GM19468 (cell line): Measurements from ENCODE around the gene RBFOX2.
"Not testable (repeated sequence)": the region's sequence is repeated elsewhere in the genome, so short reads cannot be mapped to it uniquely, and the experiment has no call there.

Experiments
- ATAC-seq: cut with Tn5 transposase; IDR thresholded peaks from one replicate; pipeline ENCODE4 v1.9.1; 2021; ENCODE audit warnings: mild to moderate bottlenecking, moderate library complexity, moderate number of reproducible peaks; ENCODE audit not compliant: unreplicated experiment; ENCODE audit errors: extremely low read depth

Gene RBFOX2

DNA sequence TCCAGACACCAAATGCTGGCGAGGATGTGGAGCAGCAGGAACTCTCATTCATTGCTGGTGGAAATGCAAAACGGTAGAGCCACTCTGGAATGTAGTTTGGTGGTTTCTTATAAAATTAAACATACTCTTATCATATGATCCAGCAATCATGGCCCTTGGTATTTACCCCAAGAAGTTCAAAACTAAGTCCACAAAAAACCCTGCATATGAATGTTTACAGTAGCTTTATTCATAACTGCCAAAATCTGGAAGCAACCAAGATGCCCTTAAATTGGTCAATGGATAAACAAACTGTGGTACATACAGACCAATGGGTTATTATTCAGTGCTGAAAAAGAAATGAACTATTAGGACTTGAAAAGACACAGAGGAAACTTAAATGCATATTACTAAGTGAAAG lies 223.2 kb downstream of the RBFOX2 start:
- no peak for ATAC-seq

GRCh38 chr22:35804421-35804820 lies 224.2 kb downstream of the RBFOX2 start:
- no peak for ATAC-seq

- no peak for ATAC-seq
These were observed 225.7 kb downstream of the RBFOX2 start for GRCh38 chr22:35802885-35803284.

- ATAC-seq, result not testable (repeated sequence)
These were observed 227.3 kb downstream of the RBFOX2 start for GRCh38 chr22:35801301-35801700.

DNA sequence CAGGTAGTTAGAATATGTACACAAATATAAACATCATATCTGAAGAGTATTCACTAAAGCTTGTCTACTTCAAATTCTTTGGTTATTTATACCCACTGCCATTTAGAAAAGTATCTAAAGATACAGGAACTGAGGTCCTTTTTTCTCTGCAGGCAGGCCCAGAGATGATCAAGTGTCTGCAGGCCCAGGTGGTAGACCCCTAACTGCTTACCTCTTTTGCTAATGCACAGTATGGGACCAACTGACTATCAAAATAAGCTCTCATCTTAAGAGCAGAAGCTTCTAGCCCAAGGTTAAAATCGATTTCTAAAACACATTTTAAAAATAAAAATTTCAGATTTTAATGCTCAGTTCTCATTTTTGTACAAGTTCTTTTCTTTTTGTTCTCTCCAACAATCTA lies 229.5 kb downstream of the RBFOX2 start:
- no peak for ATAC-seq

DNA sequence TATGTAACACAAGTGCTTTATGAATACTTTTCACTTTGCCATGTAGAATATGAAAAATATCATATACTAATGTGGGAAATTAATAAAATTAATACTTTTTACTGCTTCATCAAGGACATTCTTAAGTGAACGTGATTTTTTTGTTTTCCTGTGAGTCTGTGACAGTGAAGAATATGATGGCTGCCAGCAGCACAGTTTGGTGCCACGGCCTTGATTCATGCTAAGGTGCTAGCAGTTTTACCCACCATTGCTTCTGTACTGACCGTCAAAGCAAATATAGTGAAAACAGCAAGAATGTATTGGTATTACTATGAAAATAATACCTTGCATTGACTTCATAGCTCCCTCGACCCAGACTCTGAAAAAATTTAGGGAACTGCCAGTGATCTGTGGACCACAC lies 231.2 kb downstream of the RBFOX2 start:
- no peak for ATAC-seq

- no peak for ATAC-seq
These were observed 233.1 kb downstream of the RBFOX2 start for GRCh38 chr22:35795476-35795875.

- ATAC-seq, result no peak
These were observed 236.1 kb downstream of the RBFOX2 start for GRCh38 chr22:35792506-35792905.

DNA sequence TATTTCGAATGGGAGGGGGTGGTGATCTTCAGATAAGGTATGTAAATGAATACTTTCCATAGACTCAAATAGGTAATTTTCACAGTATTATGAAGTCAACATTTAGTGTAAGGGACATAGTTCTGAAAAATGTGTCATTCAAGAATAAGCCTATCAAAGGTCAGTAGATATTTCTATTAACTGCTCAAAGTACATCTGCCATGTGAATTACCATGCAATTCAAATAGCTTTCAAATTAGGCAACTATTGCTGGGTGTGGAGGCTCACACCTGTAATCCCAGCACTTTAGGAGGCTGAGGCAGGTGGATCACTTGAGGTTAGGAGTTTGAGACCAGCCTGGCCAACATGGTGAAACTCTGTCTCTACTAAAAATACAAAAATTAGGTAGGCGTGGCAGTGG lies 236.8 kb downstream of the RBFOX2 start:
- not testable (repeated sequence) for ATAC-seq

DNA sequence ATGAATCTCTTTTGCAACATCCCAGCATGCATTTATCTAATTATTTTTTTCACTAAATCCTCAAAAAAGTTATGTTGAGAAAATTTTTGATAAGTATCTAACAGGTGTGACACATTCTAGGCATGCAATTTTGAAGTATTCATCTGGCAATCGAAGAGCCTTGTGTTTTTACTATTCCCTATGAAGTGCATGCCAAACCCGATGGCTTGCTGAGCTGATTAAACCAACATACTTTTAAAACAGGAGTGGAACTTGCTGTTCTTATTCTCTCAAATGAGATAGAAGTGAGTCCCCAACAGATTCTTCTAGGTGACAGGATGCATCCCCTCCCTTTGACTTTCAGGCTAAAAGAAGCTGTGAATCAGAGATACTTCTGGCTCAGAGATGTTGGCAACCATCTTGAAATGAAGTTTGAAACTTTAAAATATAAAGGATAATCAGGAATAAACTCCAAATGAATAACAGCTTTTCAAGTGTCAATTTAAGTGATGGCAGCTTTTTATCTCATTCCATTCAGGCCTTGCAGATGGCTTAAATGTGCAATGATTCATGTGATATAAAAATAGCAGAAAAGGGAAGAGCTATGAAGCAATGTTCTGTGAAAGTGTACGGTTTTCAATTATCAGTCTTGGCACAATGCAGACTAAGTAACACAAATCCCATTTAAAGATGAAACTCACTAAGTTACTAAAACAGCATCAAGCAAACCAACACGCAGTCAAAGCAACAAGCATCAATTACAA lies 243.3 kb downstream of the RBFOX2 start:
- no peak for ATAC-seq

- ATAC-seq, result no peak
These were observed 244.0 kb downstream of the RBFOX2 start for GRCh38 chr22:35784633-35785032.

- no peak for ATAC-seq
These were observed 244.5 kb downstream of the RBFOX2 start for GRCh38 chr22:35783943-35784614.

DNA sequence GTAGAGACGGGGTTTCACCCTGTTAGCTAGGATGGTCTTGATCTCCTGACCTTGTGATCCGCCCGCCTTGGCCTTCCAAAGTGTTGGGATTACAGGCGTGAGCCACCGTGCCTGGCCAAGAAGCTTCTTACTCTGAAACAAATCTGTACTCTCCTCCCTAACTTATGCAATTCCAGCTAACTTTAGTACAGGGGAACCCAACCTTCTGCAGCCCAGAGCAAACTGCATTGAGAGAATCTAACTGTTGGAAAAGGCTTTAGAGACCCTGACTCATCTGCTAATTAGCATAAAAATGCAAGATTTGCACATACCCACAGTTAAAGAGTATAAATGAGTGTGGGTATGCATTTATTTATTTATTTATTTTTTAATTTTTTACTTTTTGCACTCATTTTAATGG lies 246.1 kb downstream of the RBFOX2 start:
- no peak for ATAC-seq

DNA sequence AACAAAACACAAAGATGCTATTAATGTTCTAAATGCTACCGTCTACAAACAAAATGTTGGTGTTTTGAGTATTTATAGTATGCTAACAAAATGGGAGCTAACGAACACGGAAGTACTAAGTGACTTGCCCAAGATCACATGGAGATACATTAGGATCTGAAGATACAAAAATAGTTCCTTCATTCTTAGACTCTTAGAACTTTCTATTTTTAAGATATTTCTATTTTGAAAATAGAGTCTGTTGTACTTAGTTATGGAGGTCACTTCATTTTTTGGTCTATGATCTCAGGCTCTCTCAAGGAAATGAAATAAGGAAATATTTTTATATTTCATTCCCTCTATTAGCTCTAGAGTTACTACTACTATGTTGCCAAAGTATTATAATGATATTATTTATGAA lies 246.7 kb downstream of the RBFOX2 start:
- no peak for ATAC-seq

GRCh38 chr22:35777335-35777975 lies 251.2 kb downstream of the RBFOX2 start:
- ATAC-seq, result no peak

GRCh38 chr22:35775339-35775738 lies 253.3 kb downstream of the RBFOX2 start:
- ATAC-seq, result no peak

DNA sequence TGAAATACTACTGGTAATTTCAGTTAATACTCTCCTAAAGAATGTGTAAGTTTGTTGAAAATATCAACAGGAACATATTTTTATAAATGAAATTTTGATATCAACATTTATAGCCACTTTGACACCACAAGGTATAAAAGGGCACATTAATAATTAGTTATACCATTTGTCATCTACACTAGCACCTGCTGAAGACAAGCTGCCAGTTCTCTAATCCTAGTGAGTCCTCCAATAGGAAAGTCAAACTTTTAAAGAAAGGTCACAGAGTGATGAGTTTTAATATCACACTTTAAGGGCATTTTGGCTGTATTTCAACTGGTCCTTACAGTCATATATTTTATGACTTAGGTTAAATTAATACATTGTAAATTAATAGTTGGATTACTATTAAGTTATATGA lies 258.6 kb downstream of the RBFOX2 start:
- no peak for ATAC-seq

GRCh38 chr22:35766654-35767580 lies 261.7 kb downstream of the RBFOX2 start:
- no peak for ATAC-seq

DNA sequence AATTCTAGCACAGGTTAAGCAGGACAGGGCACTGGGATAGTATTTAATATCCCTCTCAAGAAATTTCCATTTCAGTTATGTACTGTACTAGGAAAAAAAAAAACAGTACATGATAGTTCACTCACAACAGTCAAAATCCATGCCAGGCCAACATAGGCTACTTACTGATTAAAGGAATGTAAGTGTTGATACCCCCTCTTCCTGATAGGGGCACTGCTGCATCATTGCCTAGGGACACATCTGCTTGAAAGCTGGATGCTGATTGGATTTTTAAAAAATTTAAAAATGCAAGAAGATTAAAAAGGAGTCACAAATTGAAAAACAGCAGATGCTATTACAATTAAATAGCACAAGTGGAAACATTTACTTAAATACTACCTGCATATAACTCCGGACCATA lies 267.6 kb downstream of the RBFOX2 start:
- ATAC-seq, result no peak

DNA sequence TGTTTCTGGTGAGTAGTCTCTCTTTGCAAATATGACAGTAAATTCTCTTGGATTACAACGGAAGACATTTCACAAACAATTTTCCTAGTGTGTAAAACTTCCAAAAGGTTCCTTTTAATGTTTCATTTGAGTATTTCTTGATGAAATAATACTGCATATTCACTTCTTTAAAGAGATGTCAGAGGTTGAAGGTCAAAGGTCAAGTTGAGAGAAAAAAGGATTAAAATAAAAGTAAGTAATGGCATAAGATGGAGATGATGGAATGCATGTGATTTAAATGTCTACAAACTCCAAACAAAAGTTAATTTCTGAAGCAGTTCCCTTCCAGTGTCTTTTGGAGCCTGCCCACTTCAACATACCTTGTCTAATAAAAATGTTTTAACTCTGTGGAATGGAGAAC lies 270.2 kb downstream of the RBFOX2 start:
- ATAC-seq, result no peak
